Measurements from ENCODE around the gene GALNTL6.

Gene GALNTL6

GRCh38 chr4:171978216-171978615 lies 165.0 kb downstream of the GALNTL6 start:
- Histone ChIP-seq H3K9me3 (ENCODE audit: insufficient read depth, low read depth, low read length) (no peaks in the 10 kb centered on the region), H3K36me3 (ENCODE audit: insufficient read depth, low read length) (no peaks in the 10 kb centered on the region), H3K9ac (ENCODE audit: low read depth, low read length, poor library complexity, severe bottlenecking) (no peak overlapping the region), H2AFZ (ENCODE audit: low read length) (no peak overlapping the region), H3K4me2 (ENCODE audit: low read depth, low read length, poor library complexity, severe bottlenecking) (no peak overlapping the region), H3K4me1 (ENCODE audit: insufficient read depth, low read length, poor library complexity, severe bottlenecking) (no peaks in the 10 kb centered on the region), H4K20me1 (ENCODE audit: insufficient read depth, low read length, poor library complexity, severe bottlenecking) (no peaks in the 10 kb centered on the region), H3K9me2 (replicated peaks; ENCODE audit: low read depth, low read length) (no peaks in the 10 kb centered on the region), H3F3A (ENCODE audit: low read depth) (no peaks in the 10 kb centered on the region), H3K79me2 (ENCODE audit: insufficient read depth, low read length) (no peaks in the 10 kb centered on the region), H3K4me3 (ENCODE audit: low read length, poor library complexity, severe bottlenecking) (no peak overlapping the region), H3K27me3 (ENCODE audit: insufficient read depth, low read length, poor library complexity, severe bottlenecking) (no peaks in the 10 kb centered on the region)
- TF ChIP-seq CTCF (conservative IDR thresholded peaks at IDR 0.05; ENCODE audit: low read length), result no peak
- TF ChIP-seq EZH2phosphoT487 (IDR thresholded peaks at IDR 0.05; ENCODE audit: borderline replicate concordance), result no peak

- Histone ChIP-seq H3K36me3 (ENCODE audit: insufficient read depth, low read length) (no peaks in the 10 kb centered on the region), H3K4me3 (ENCODE audit: low read length, poor library complexity, severe bottlenecking) (no peak overlapping the region), H3K4me1 (ENCODE audit: insufficient read depth, low read length, poor library complexity, severe bottlenecking) (peaks cover 10% of the 10 kb centered on the region), H4K20me1 (ENCODE audit: insufficient read depth, low read length, poor library complexity, severe bottlenecking) (no peaks in the 10 kb centered on the region), H3K9ac (ENCODE audit: low read depth, low read length, poor library complexity, severe bottlenecking) (no peak overlapping the region), H3K4me2 (ENCODE audit: low read depth, low read length, poor library complexity, severe bottlenecking) (no peak overlapping the region), H3K9me2 (replicated peaks; ENCODE audit: low read depth, low read length) (no peaks in the 10 kb centered on the region), H3F3A (ENCODE audit: low read depth) (no peaks in the 10 kb centered on the region), H2AFZ (ENCODE audit: low read length) (no peak overlapping the region), H3K9me3 (ENCODE audit: insufficient read depth, low read depth, low read length) (no peaks in the 10 kb centered on the region), H3K27me3 (ENCODE audit: insufficient read depth, low read length, poor library complexity, severe bottlenecking) (no peaks in the 10 kb centered on the region), H3K79me2 (ENCODE audit: insufficient read depth, low read length) (no peaks in the 10 kb centered on the region)
- no peak for TF ChIP-seq CTCF (conservative IDR thresholded peaks at IDR 0.05; ENCODE audit: low read length)
- no peak for TF ChIP-seq EZH2phosphoT487 (IDR thresholded peaks at IDR 0.05; ENCODE audit: borderline replicate concordance)
Measured at GRCh38 chr4:171979461-171979860, 166.3 kb downstream of the GALNTL6 start.

GRCh38 chr4:171981185-171981584 lies 168.0 kb downstream of the GALNTL6 start:
- Histone ChIP-seq H3K4me1 (ENCODE audit: insufficient read depth, low read length, poor library complexity, severe bottlenecking) (peaks cover 17% of the 10 kb centered on the region), H3K27me3 (ENCODE audit: insufficient read depth, low read length, poor library complexity, severe bottlenecking) (no peaks in the 10 kb centered on the region), H4K20me1 (ENCODE audit: insufficient read depth, low read length, poor library complexity, severe bottlenecking) (no peaks in the 10 kb centered on the region), H3F3A (ENCODE audit: low read depth) (no peaks in the 10 kb centered on the region), H3K79me2 (ENCODE audit: insufficient read depth, low read length) (no peaks in the 10 kb centered on the region), H3K4me2 (ENCODE audit: low read depth, low read length, poor library complexity, severe bottlenecking) (no peak overlapping the region), H2AFZ (ENCODE audit: low read length) (no peak overlapping the region), H3K36me3 (ENCODE audit: insufficient read depth, low read length) (no peaks in the 10 kb centered on the region), H3K4me3 (ENCODE audit: low read length, poor library complexity, severe bottlenecking) (no peak overlapping the region), H3K9ac (ENCODE audit: low read depth, low read length, poor library complexity, severe bottlenecking) (no peak overlapping the region), H3K9me3 (ENCODE audit: insufficient read depth, low read depth, low read length) (no peaks in the 10 kb centered on the region), H3K9me2 (replicated peaks; ENCODE audit: low read depth, low read length) (no peaks in the 10 kb centered on the region)
- no peak for TF ChIP-seq CTCF (conservative IDR thresholded peaks at IDR 0.05; ENCODE audit: low read length)
- TF ChIP-seq EZH2phosphoT487 (IDR thresholded peaks at IDR 0.05; ENCODE audit: borderline replicate concordance), result no peak
